ENCODE results near the gene ATRAID.
A peak's percentile ranks its signal among the peaks of the same experiment; 100 is the strongest.
"Not testable (repeated sequence)": the region's sequence is repeated elsewhere in the genome, so short reads cannot be mapped to it uniquely, and the experiment has no call there.

The ATRAID gene

GRCh38 chr2:27194538-27195354 is 17.1 kb upstream of the ATRAID start:
- DNase-seq, result no peak

GRCh38 chr2:27195799-27196198 is 16.0 kb upstream of the ATRAID start:
- DNase-seq, result not testable (repeated sequence)

GRCh38 chr2:27198068-27198467 is 13.8 kb upstream of the ATRAID start:
- not testable (repeated sequence) for DNase-seq

GRCh38 chr2:27198627-27199026 is 13.2 kb upstream of the ATRAID start:
- DNase-seq, result no peak

GRCh38 chr2:27199241-27199640 is 12.6 kb upstream of the ATRAID start:
- DNase-seq, result no peak

GRCh38 chr2:27201675-27202074 is 10.2 kb upstream of the ATRAID start:
- no peak for DNase-seq

GRCh38 chr2:27202854-27203253 is 9.0 kb upstream of the ATRAID start:
- DNase-seq, result no peak

- no peak for DNase-seq
These were observed 8.1 kb upstream of the ATRAID start for GRCh38 chr2:27203741-27204140.

GRCh38 chr2:27204566-27204965 is 7.3 kb upstream of the ATRAID start:
- DNase-seq, result no peak

- DNase-seq, result no peak
These were observed 6.6 kb upstream of the ATRAID start for GRCh38 chr2:27205206-27205605.

- no peak for DNase-seq
These were observed 5.5 kb upstream of the ATRAID start for GRCh38 chr2:27206346-27206745.

GRCh38 chr2:27208486-27209050 is 3.3 kb upstream of the ATRAID start:
- DNase-seq, result no peak

GRCh38 chr2:27209621-27210401 is 2.0 kb upstream of the ATRAID start:
- no peak for DNase-seq

- no peak for DNase-seq
These were observed 449 bp upstream of the ATRAID start for GRCh38 chr2:27211241-27211942.

- no peak for DNase-seq
These were observed 1.0 kb downstream of the ATRAID start for GRCh38 chr2:27212626-27213471.

- DNase-seq, result no peak
These were observed 3.1 kb downstream of the ATRAID start for GRCh38 chr2:27214941-27215340.

GRCh38 chr2:27216416-27217137 is 4.7 kb downstream of the ATRAID start:
- no peak for DNase-seq

GRCh38 chr2:27217173-27218121 is 5.6 kb downstream of the ATRAID start, which contains the start of gene CAD:
Gene CAD, plus strand, starts transcription at chr2:27217369. Its CDS starts 183 bp downstream, at chr2:27217552.
- DNase-seq, result peak; percentile 62

- DNase-seq, result no peak
These were observed 6.8 kb downstream of the ATRAID start for GRCh38 chr2:27218614-27219013.

GRCh38 chr2:27219091-27219490 is 7.2 kb downstream of the ATRAID start:
- DNase-seq, result no peak

All from NCI-H2107 (cell line).